Glutamatergic neuron (in vitro differentiated cells): ENCODE measurements around the gene CEMIP. TPM values are rescaled to one million over a fixed set of nuclear protein-coding genes. Genes with fewer than 3 reads are reported as not detected.

Experiments
- DNase-seq: peaks from one replicate; pipeline ENCODE4 v3.0.0; 2022
- H3K27ac Mint-ChIP-seq: one replicate; pipeline ENCODE4 v1.8.0; 2020; ENCODE audit warnings: mild to moderate bottlenecking, mixed read lengths, inconsistent platforms; ENCODE audit not compliant: unreplicated experiment
- H3K27me3 Mint-ChIP-seq: one replicate; pipeline ENCODE4 v1.8.0; 2020; ENCODE audit warnings: mild to moderate bottlenecking, moderate library complexity, mixed read lengths, inconsistent platforms; ENCODE audit not compliant: unreplicated experiment
- H3K36me3 Mint-ChIP-seq: one replicate; pipeline ENCODE4 v1.8.0; 2020; ENCODE audit warnings: mild to moderate bottlenecking, mixed read lengths, inconsistent platforms; ENCODE audit not compliant: unreplicated experiment
- H3K4me1 Mint-ChIP-seq: one replicate; pipeline ENCODE4 v1.8.0; 2020; ENCODE audit warnings: mild to moderate bottlenecking, low read depth, mixed read lengths, inconsistent platforms; ENCODE audit not compliant: unreplicated experiment
- H3K4me3 Mint-ChIP-seq: one replicate; pipeline ENCODE4 v1.8.0; 2020; ENCODE audit warnings: mild to moderate bottlenecking, mixed read lengths, inconsistent platforms; ENCODE audit not compliant: unreplicated experiment
- H3K9me3 Mint-ChIP-seq: one replicate; pipeline ENCODE4 v1.8.0; 2020; ENCODE audit warnings: mild to moderate bottlenecking, moderate library complexity, mixed read lengths, inconsistent platforms; ENCODE audit not compliant: unreplicated experiment
- total RNA-seq: library from RNA; stranded (reverse); fragmentation: NEBNext Ultra II Directional; extraction: Animal tissue kit (Norgen Biotek cat#: 25700); gene quantifications from one replicate; pipeline ENCODE4 v1.2.1, GENCODE V29; 2021; ENCODE audit not compliant: unreplicated experiment
- TF ChIP-seq, protein P1 (sequence below): fragments of 200-600 bp; sonication (generic); IDR thresholded peaks from one replicate; pipeline ENCODE4 v1.5.0; 2021; ENCODE audit not compliant: partially characterized antibody, unreplicated experiment

CEMIP gene
- total RNA-seq, 1 donor from 2014 or later = 0.25 TPM

DNA sequence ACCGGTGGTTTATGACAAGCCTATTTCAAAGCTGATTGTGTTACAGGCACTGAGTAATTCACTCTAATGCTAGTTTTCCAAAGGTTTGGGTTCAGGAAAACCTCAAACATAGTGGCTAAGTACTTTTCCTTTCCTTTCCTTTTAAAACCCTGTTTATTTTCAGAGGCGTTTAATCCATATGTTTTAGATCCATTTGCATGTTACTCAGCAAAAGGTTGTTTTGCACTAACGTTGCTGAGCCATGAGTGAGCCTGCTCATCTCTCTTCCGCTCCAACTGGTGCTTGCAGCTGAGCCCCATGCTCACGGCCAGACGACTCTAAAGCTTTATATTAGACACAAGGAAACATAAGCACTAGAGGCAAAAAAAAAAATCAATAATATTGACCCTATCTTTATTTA, 9.4 kb downstream of the CEMIP start:
- TF ChIP-seq, protein P1, sequence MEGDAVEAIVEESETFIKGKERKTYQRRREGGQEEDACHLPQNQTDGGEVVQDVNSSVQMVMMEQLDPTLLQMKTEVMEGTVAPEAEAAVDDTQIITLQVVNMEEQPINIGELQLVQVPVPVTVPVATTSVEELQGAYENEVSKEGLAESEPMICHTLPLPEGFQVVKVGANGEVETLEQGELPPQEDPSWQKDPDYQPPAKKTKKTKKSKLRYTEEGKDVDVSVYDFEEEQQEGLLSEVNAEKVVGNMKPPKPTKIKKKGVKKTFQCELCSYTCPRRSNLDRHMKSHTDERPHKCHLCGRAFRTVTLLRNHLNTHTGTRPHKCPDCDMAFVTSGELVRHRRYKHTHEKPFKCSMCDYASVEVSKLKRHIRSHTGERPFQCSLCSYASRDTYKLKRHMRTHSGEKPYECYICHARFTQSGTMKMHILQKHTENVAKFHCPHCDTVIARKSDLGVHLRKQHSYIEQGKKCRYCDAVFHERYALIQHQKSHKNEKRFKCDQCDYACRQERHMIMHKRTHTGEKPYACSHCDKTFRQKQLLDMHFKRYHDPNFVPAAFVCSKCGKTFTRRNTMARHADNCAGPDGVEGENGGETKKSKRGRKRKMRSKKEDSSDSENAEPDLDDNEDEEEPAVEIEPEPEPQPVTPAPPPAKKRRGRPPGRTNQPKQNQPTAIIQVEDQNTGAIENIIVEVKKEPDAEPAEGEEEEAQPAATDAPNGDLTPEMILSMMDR = no peak
- Mint-ChIP-seq H3K27ac (peak overlapping the region; percentile 19), H3K4me3 (peak overlapping the region; percentile 57), H3K9me3 (no peaks in the 10 kb centered on the region), H3K4me1 (peaks cover 15% of the 10 kb centered on the region), H3K36me3 (no peaks in the 10 kb centered on the region), H3K27me3 (peaks cover 2% of the 10 kb centered on the region)
- peak; percentile 60 for DNase-seq

DNA sequence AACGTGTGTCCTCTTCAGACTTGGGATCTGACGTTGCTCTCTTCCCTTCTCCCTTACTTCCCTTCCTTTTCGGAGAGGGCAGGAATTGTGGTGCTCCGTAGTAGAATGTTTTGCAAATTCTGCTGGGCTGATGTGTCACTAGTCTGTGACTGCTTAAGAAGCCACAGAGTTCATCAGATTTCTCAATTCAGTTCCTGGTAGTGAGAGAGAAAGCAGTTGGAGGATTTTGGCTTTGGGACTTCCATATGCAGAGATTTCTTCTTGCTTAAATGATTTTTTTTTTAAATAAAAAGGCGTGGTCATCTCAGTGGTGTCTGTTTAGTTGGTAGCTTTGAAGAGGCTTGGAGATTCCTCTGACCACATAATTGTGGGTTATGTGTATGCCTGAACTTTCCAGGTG, 10.1 kb downstream of the CEMIP start:
- Mint-ChIP-seq H3K4me3 (no peak overlapping the region), H3K27me3 (peaks cover 2% of the 10 kb centered on the region), H3K36me3 (no peaks in the 10 kb centered on the region), H3K27ac (peak overlapping the region; percentile 33), H3K4me1 (peaks cover 15% of the 10 kb centered on the region), H3K9me3 (no peaks in the 10 kb centered on the region)
- TF ChIP-seq, protein P1 = no peak
- DNase-seq = no peak

DNA sequence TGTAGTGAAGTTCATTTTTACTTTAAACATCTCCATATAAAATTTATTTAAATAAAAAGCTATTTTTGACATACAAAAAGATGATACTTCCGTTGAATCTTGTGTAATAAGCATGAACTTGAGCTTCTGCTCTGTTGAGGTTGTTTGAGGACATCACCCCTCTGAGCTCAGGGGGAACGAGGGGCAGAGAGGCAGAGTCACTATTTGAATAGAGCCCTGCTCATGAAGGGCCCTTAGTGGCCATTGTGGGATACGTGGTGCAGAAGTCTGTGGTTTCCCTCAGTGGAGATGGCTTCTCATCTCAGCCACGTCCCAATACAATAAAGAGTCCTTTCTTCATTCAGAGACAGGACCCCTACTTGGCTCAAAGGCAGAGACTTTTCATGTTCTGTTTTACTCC, 10.6 kb downstream of the CEMIP start:
- Mint-ChIP-seq H3K27me3 (peaks cover 2% of the 10 kb centered on the region), H3K36me3 (no peaks in the 10 kb centered on the region), H3K4me1 (peaks cover 15% of the 10 kb centered on the region), H3K27ac (no peak overlapping the region), H3K9me3 (no peaks in the 10 kb centered on the region), H3K4me3 (no peak overlapping the region)
- TF ChIP-seq, protein P1 = no peak
- DNase-seq = no peak

DNA sequence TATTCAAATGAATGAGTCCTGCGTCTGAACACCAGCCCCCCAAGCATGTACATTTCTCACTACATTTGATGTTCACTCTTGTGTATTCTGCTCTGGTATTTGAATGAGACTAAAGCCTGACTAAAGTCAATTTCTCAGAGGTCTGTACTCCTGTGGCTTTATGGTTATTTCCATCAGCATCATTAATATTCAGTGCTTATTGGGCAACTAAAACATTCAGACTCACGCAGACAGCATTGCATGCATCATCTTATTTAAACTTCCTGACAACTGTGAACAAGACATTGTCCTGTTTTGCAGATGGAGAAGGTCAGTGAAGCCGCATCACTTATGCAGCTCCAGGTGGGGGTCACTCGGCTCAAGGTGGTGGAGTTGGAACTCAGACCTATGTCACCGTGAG, 11.1 kb downstream of the CEMIP start:
- TF ChIP-seq, protein P1 = no peak
- H3K27ac Mint-ChIP-seq = no peak overlapping the region
- H3K4me1 Mint-ChIP-seq = peaks cover 15% of the 10 kb centered on the region
- H3K9me3 Mint-ChIP-seq = no peaks in the 10 kb centered on the region
- H3K4me3 Mint-ChIP-seq = no peak overlapping the region
- H3K27me3 Mint-ChIP-seq = peaks cover 2% of the 10 kb centered on the region
- no peaks in the 10 kb centered on the region for H3K36me3 Mint-ChIP-seq
- DNase-seq = no peak

DNA sequence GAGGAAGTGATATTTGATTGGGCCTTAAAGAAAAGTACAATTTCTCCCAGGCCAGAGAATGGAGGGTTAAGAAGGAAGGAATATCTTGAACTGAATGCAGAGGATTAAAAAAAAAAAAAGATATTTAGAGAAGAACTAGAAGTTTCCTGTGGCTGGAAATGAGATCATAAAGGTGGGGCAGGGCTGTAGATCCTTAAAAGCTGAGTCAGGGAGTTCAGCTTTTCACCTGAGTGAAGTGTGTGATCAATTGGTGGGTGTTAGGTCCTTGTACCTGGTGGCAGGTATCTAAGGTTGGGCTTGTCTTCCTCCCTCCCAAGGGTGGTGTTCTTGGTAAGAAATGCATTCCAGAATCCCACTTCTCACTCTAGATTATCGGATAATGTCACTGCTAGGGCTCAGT, 11.8 kb downstream of the CEMIP start:
- no peak overlapping the region for H3K27ac Mint-ChIP-seq
- H3K27me3 Mint-ChIP-seq = peaks cover 2% of the 10 kb centered on the region
- no peaks in the 10 kb centered on the region for H3K9me3 Mint-ChIP-seq
- H3K4me1 Mint-ChIP-seq = peaks cover 15% of the 10 kb centered on the region
- no peak for DNase-seq
- H3K36me3 Mint-ChIP-seq = no peaks in the 10 kb centered on the region
- H3K4me3 Mint-ChIP-seq = no peak overlapping the region
- TF ChIP-seq, protein P1 = no peak
